HepG2 (cell line): Measurements from ENCODE around the gene MTR. TPM values are rescaled to one million over a fixed set of nuclear protein-coding genes. Genes with fewer than 3 reads are reported as not detected.

Experiments used
- ATAC-seq: fragments of 200-7000 bp; cut with Tn5 transposase; 3 replicates; pipeline ENCODE4 v1.9.1; 2020; ENCODE audit warnings: mild to moderate bottlenecking, moderate library complexity
- BruUV-seq: library from RNA; stranded (reverse); fragments of 400-500 nt; replicated peaks from 2 replicates; lab custom pipeline; 2021; lab: Mats Ljungman, UMichigan
- CTCF ChIA-PET: fragments of 300-600 bp; formaldehyde crosslinking; extraction: SDS; loops from one replicate; lab custom pipeline; 2021; ENCODE audit warnings: low total read pairs, inconsistent platforms, low intra/inter-chr PET ratio; lab: Yijun Ruan, JAX
- POLR2A ChIA-PET: fragments of 350-600 bp; sonication (Branson Sonifier 250); formaldehyde crosslinking; loops from one replicate; lab custom pipeline; 2020; ENCODE audit warnings: antibody characterized with exemption, inconsistent platforms; lab: Yijun Ruan, JAX
- DNase-seq: peaks from one replicate; pipeline ENCODE4 v3.0.0-alpha.2; 2015; ENCODE audit warnings: low spot score
- FAIRE-seq: peaks from 3 replicates; lab custom pipeline; 2011; peaks lifted over from hg19 to GRCh38; lab: Jason Lieb, UNC
- H2AFZ ChIP-seq: one replicate; pipeline ENCODE4 v1.6.1; 2011; ENCODE audit warnings: low read length, inconsistent platforms
- H3K27ac ChIP-seq: fragments of 300-600 bp; 3 replicates; pipeline ENCODE4 v1.8.0; 2011; ENCODE audit warnings: mixed run types, mild to moderate bottlenecking, mixed read lengths, low read length, inconsistent platforms; ENCODE audit not compliant: insufficient read depth; ENCODE audit errors: extremely low read length
- H3K27me3 ChIP-seq, 2 experiments: fragments of 200-600 bp in 1 of 2; 2 replicates in 1 of 2; 3 replicates in 1 of 2; pipeline versions ENCODE4 v1.6.0 to v1.8.0; 2011; ENCODE audit warnings: low read length in 2 of 2, mild to moderate bottlenecking in 2 of 2, moderate library complexity in 2 of 2, inconsistent platforms in 1 of 2; ENCODE audit not compliant: insufficient read depth in 2 of 2, control insufficient read depth in 1 of 2
- H3K36me3 ChIP-seq, 2 experiments: fragments of 200-600 bp in 1 of 2; replicated peaks in 1 of 2; 2 replicates in 1 of 2; 3 replicates in 1 of 2; pipeline versions ENCODE4 v1.5.1 to v1.8.0; 2011; ENCODE audit warnings: low read length in 2 of 2, inconsistent platforms in 1 of 2; ENCODE audit not compliant: insufficient read depth in 2 of 2, control insufficient read depth in 1 of 2
- H3K4me1 ChIP-seq: 2 replicates; pipeline ENCODE4 v1.5.1; 2012; ENCODE audit warnings: low read length, inconsistent platforms; ENCODE audit not compliant: insufficient read depth
- H3K4me2 ChIP-seq: 2 replicates; pipeline ENCODE4 v1.6.0; 2011; ENCODE audit warnings: low read depth, low read length, inconsistent platforms
- H3K4me3 ChIP-seq, 3 experiments: fragments of 200-600 bp in 1 of 3; sonication (generic), shearing (Covaris generic) in 1 of 3; replicated peaks in 1 of 3; 2 replicates each; pipeline ENCODE4 v1.5.1; 2011 to 2016; ENCODE audit warnings: low read length in 3 of 3, inconsistent platforms in 2 of 3, low read depth in 2 of 3, mild to moderate bottlenecking in 2 of 3, control low read depth in 1 of 3, mixed read lengths in 1 of 3; ENCODE audit not compliant: insufficient read depth in 1 of 3
- H3K79me2 ChIP-seq: one replicate; pipeline ENCODE4 v1.6.1; 2011; ENCODE audit warnings: low read length, inconsistent platforms; ENCODE audit not compliant: insufficient read depth
- H3K9ac ChIP-seq: 2 replicates; pipeline ENCODE4 v1.6.0; 2011; ENCODE audit warnings: mild to moderate bottlenecking, low read depth, low read length, inconsistent platforms; ENCODE audit not compliant: insufficient read depth
- H3K9me3 ChIP-seq: 2 replicates; pipeline ENCODE4 v1.5.1; 2012; ENCODE audit warnings: mild to moderate bottlenecking, low read length
- H4K20me1 ChIP-seq: 2 replicates; pipeline ENCODE4 v1.6.0; 2011; ENCODE audit warnings: inconsistent platforms, mild to moderate bottlenecking, low read length, moderate library complexity; ENCODE audit not compliant: insufficient read depth
- HNRNPH1 ChIP-seq: fragments of 200-400 bp; formaldehyde crosslinking; optimal IDR thresholded peaks from 2 replicates; pipeline ENCODE3; 2017; ENCODE audit warnings: mild to moderate bottlenecking, low read depth, low read length
- ZNF614 ChIP-seq: IDR thresholded peaks from 2 replicates; pipeline ENCODE4 v1.6.1; 2018; ENCODE audit warnings: missing biosample characterization, missing genetic modification reagents, inconsistent platforms, borderline replicate concordance
- WGBS: methylation state at CpG from one replicate; pipeline ENCODE4 v1.1.6; 2017; ENCODE audit warnings: low lambda C conversion rate; 5-methylcytosine and 5-hydroxymethylcytosine counted together
- in situ Hi-C: cut with HindIII; loops from 2 replicates; pipeline ENCODE4 v1.10.0; 2017; ENCODE audit warnings: low pct_unique_long_range_greater_than_20kb; ENCODE audit not compliant: extremely low pct_ligation_motif_present
- intact Hi-C: fragments of 100-400 bp; cut with micrococcal nuclease; formaldehyde crosslinking; loops from one replicate; pipeline ENCODE4 v1.10.0; 2022; ENCODE audit not compliant: unreplicated experiment
- polyA plus RNA-seq, 8 experiments: library from polyadenylated mRNA; depleted of rRNA in 3 of 8; stranded (reverse) in 7 of 8; unstranded in 1 of 8; fragments of >200 nt; fragmentation: Illumina TruSeq in 4 of 8; extraction: Trizol in 4 of 8; gene quantifications; 2 replicates each; pipeline versions ENCODE4 v1.2.1 to v1.2.3, GENCODE V29; 2011 to 2016; ENCODE audit warnings: low read depth in 4 of 8, missing spikeins in 1 of 8, mixed read lengths in 1 of 8; ENCODE audit not compliant: insufficient read depth in 1 of 8
- total RNA-seq, 5 experiments: library from RNA; depleted of rRNA; stranded (reverse); fragments of >200 nt; fragmentation: Illumina TruSeq; extraction: Trizol; gene quantifications; 2 replicates each; pipeline ENCODE4 v1.2.3, GENCODE V29; 2016; ENCODE audit warnings: low read depth in 1 of 5
- TF ChIP-seq, protein P1 (sequence below): IDR thresholded peaks from 2 replicates; pipeline ENCODE4 v1.6.1; 2016
- TF ChIP-seq, protein P2 (sequence below): sonication (generic); formaldehyde crosslinking; IDR thresholded peaks from 2 replicates; pipeline ENCODE4 v1.5.0; 2020; ENCODE audit warnings: mild to moderate bottlenecking, missing genetic modification reagents
- TF ChIP-seq, protein P3 (sequence below): sonication (generic); formaldehyde crosslinking; IDR thresholded peaks from 2 replicates; pipeline ENCODE4 v1.9.0; 2022; ENCODE audit warnings: low read depth, missing genetic modification reagents
- TF ChIP-seq, protein P4 (sequence below): sonication (generic); formaldehyde crosslinking; conservative IDR thresholded peaks from 2 replicates; pipeline ENCODE4 v1.4.0; 2020; ENCODE audit warnings: missing genetic modification reagents

Gene MTR
- total and polyA plus RNA-seq, 2 of the 13 experiments (the other 11 are each of a cell fraction or from before 2014, with no cell fraction given) = 16.3 to 36.1 TPM

DNA sequence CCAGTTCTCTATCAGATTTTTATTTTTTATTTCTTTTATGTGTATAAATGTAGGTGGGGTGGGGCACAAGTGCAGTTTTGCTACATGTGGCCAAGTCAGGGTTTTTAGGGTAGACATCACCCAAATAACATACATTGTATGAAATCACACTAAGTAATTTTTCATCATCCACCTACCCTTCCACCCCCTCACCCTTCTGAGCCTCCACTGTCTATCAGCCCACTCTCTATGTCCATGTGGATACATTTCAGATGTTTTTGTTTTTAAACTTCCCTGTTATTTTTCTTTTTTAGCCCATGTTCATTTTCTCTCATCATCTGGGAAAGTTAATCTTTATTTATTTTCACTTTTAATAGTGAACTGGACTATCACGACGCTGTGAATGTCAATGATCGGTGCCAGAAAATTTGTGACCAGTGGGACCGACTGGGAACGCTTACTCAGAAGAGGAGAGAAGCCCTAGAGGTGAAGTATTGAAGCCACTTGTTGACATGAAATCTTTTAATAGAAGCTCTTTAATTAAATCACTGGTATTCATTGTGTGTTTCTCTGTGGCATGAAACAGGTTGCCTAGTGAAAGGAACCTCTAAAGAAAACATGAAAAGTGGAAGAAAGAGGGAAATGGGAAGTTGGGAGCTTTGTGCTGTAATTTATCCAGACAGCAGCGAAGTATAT is 47.6 kb upstream of the MTR start:
- Histone ChIP-seq H3K27ac (no peak overlapping the region), H3K9me3 (no peaks in the 10 kb centered on the region), H3K27me3 (peaks cover 0 to 29% of the 10 kb centered on the region in 2 experiments; a peak in 3 of 5 replicates), H3K4me2 (no peak overlapping the region), H3K36me3 (no peaks in the 10 kb centered on the region), H2AFZ (no peak overlapping the region), H3K4me1 (no peaks in the 10 kb centered on the region), H3K79me2 (no peaks in the 10 kb centered on the region), H3K4me3 (no peak overlapping the region), H4K20me1 (no peaks in the 10 kb centered on the region), H3K9ac (no peak overlapping the region)
- DNase-seq (no peak), ATAC-seq (no peak), FAIRE-seq (no peak)
- BruUV-seq = no TSS peak
- 49% methylated on average over 6 of the region's 6 CpGs for WGBS
- CTCF ChIA-PET = no interaction called here
- TF ChIP-seq ZNF614 (CRISPR knock-in tag) (no peak), HNRNPH1 (no peak)
- TF ChIP-seq, protein P1, sequence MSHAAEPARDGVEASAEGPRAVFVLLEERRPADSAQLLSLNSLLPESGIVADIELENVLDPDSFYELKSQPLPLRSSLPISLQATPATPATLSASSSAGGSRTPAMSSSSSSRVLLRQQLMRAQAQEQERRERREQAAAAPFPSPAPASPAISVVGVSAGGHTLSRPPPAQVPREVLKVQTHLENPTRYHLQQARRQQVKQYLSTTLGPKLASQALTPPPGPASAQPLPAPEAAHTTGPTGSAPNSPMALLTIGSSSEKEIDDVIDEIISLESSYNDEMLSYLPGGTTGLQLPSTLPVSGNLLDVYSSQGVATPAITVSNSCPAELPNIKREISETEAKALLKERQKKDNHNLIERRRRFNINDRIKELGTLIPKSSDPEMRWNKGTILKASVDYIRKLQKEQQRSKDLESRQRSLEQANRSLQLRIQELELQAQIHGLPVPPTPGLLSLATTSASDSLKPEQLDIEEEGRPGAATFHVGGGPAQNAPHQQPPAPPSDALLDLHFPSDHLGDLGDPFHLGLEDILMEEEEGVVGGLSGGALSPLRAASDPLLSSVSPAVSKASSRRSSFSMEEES (CRISPR knock-in tag) = no peak
- TF ChIP-seq, protein P2, sequence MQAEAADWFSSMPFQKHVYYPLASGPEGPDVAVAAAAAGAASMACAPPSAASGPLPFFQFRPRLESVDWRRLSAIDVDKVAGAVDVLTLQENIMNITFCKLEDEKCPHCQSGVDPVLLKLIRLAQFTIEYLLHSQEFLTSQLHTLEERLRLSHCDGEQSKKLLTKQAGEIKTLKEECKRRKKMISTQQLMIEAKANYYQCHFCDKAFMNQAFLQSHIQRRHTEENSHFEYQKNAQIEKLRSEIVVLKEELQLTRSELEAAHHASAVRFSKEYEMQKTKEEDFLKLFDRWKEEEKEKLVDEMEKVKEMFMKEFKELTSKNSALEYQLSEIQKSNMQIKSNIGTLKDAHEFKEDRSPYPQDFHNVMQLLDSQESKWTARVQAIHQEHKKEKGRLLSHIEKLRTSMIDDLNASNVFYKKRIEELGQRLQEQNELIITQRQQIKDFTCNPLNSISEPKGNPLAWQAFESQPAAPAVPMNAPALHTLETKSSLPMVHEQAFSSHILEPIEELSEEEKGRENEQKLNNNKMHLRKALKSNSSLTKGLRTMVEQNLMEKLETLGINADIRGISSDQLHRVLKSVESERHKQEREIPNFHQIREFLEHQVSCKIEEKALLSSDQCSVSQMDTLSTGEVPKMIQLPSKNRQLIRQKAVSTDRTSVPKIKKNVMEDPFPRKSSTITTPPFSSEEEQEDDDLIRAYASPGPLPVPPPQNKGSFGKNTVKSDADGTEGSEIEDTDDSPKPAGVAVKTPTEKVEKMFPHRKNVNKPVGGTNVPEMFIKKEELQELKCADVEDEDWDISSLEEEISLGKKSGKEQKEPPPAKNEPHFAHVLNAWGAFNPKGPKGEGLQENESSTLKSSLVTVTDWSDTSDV (CRISPR knock-in tag) = no peak
- TF ChIP-seq, protein P3, sequence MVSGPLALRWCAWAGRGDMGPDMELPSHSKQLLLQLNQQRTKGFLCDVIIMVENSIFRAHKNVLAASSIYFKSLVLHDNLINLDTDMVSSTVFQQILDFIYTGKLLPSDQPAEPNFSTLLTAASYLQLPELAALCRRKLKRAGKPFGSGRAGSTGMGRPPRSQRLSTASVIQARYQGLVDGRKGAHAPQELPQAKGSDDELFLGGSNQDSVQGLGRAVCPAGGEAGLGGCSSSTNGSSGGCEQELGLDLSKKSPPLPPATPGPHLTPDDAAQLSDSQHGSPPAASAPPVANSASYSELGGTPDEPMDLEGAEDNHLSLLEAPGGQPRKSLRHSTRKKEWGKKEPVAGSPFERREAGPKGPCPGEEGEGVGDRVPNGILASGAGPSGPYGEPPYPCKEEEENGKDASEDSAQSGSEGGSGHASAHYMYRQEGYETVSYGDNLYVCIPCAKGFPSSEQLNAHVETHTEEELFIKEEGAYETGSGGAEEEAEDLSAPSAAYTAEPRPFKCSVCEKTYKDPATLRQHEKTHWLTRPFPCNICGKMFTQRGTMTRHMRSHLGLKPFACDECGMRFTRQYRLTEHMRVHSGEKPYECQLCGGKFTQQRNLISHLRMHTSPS (CRISPR knock-in tag) = no peak
- TF ChIP-seq, protein P4, sequence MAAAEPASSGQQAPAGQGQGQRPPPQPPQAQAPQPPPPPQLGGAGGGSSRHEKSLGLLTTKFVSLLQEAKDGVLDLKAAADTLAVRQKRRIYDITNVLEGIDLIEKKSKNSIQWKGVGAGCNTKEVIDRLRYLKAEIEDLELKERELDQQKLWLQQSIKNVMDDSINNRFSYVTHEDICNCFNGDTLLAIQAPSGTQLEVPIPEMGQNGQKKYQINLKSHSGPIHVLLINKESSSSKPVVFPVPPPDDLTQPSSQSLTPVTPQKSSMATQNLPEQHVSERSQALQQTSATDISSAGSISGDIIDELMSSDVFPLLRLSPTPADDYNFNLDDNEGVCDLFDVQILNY (CRISPR knock-in tag) = no peak
- intact Hi-C loops (no loop called here), in situ Hi-C loops (no loop called here)
- POLR2A ChIA-PET = no interaction called here
